ENCODE measurements around the gene MPHOSPH9.

The MPHOSPH9 gene

GRCh38 chr12:123132951-123133619, 99.9 kb downstream of the MPHOSPH9 start:
- Histone ChIP-seq H3K27ac (ENCODE audit: low read depth, low read length) (no peak overlapping the region), H3K27me3 (ENCODE audit: control insufficient read depth in 5 of 5, insufficient read depth in 4 of 5, low read length in 5 of 5) (no peaks in the 10 kb centered on the region), H3K36me3 (ENCODE audit: control insufficient read depth in 5 of 5, insufficient read depth in 5 of 5, low read length in 5 of 5) (no peaks in the 10 kb centered on the region), H3K4me3 (ENCODE audit: low read depth in 1 of 5, low read length in 5 of 5) (no peak overlapping the region), H3K9me3 (ENCODE audit: control insufficient read depth in 5 of 5, low read length in 5 of 5) (no peaks in the 10 kb centered on the region), H3K4me1 (ENCODE audit: control insufficient read depth in 5 of 5, insufficient read depth in 5 of 5, low read length in 5 of 5) (peaks cover 9 to 21% (median 19%) of the 10 kb centered on the region in 5 donors), H3K9ac (ENCODE audit: low read length in 5 of 5) (no peak overlapping the region)

- Histone ChIP-seq H3K4me3 (ENCODE audit: low read depth in 1 of 5, low read length in 5 of 5) (no peak overlapping the region), H3K36me3 (ENCODE audit: control insufficient read depth in 5 of 5, insufficient read depth in 5 of 5, low read length in 5 of 5) (no peaks in the 10 kb centered on the region), H3K9me3 (ENCODE audit: control insufficient read depth in 5 of 5, low read length in 5 of 5) (no peaks in the 10 kb centered on the region), H3K27ac (ENCODE audit: low read depth, low read length) (no peak overlapping the region), H3K4me1 (ENCODE audit: control insufficient read depth in 5 of 5, insufficient read depth in 5 of 5, low read length in 5 of 5) (peaks cover 9 to 28% (median 25%) of the 10 kb centered on the region in 5 donors), H3K27me3 (ENCODE audit: control insufficient read depth in 5 of 5, insufficient read depth in 4 of 5, low read length in 5 of 5) (no peaks in the 10 kb centered on the region), H3K9ac (ENCODE audit: low read length in 5 of 5) (peak overlapping the region in 1 of 5 donors; percentile 60)
Measured at GRCh38 chr12:123131879-123132402, 101.0 kb downstream of the MPHOSPH9 start.

DNA sequence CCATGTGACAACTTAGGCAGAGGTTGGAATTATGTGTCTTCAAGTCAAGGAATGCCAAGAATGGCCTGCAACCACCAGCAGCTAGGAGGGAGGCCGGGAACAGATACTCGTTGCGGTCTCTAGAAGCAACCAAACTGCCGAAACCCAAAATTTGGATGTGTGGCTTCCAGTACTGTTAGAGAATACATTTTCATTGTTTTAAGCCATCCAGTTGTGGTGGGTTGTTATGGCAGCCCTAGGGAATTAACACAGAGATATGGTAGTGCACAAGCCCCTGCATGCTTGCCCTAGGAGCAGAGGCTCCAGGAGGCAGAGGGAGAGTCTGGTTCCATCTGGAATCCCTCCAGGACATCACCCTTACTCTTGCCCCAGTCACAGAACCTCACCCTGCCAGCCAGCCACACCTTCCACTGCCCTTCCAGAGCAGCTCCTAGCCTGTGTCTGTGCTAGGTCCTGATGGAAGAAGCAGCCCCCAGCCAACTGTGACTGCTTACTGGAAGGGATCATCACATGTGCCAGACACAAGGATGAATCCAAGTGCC, 101.6 kb downstream of the MPHOSPH9 start:
- Histone ChIP-seq H3K27me3 (ENCODE audit: control insufficient read depth in 5 of 5, insufficient read depth in 4 of 5, low read length in 5 of 5) (no peaks in the 10 kb centered on the region), H3K27ac (ENCODE audit: low read depth, low read length) (no peak overlapping the region), H3K9me3 (ENCODE audit: control insufficient read depth in 5 of 5, low read length in 5 of 5) (no peaks in the 10 kb centered on the region), H3K36me3 (ENCODE audit: control insufficient read depth in 5 of 5, insufficient read depth in 5 of 5, low read length in 5 of 5) (no peaks in the 10 kb centered on the region), H3K4me3 (ENCODE audit: low read depth in 1 of 5, low read length in 5 of 5) (peak overlapping the region in 1 of 5 donors; percentile 11), H3K9ac (ENCODE audit: low read length in 5 of 5) (peak overlapping the region in 1 of 5 donors; percentile 60), H3K4me1 (ENCODE audit: control insufficient read depth in 5 of 5, insufficient read depth in 5 of 5, low read length in 5 of 5) (peaks cover 9 to 32% (median 31%) of the 10 kb centered on the region in 5 donors)

- Histone ChIP-seq H3K27me3 (ENCODE audit: control insufficient read depth in 5 of 5, insufficient read depth in 4 of 5, low read length in 5 of 5) (no peaks in the 10 kb centered on the region), H3K9ac (ENCODE audit: low read length in 5 of 5) (no peak overlapping the region), H3K4me3 (ENCODE audit: low read depth in 1 of 5, low read length in 5 of 5) (no peak overlapping the region), H3K4me1 (ENCODE audit: control insufficient read depth in 5 of 5, insufficient read depth in 5 of 5, low read length in 5 of 5) (peaks cover 13 to 37% (median 36%) of the 10 kb centered on the region in 5 donors), H3K9me3 (ENCODE audit: control insufficient read depth in 5 of 5, low read length in 5 of 5) (no peaks in the 10 kb centered on the region), H3K36me3 (ENCODE audit: control insufficient read depth in 5 of 5, insufficient read depth in 5 of 5, low read length in 5 of 5) (no peaks in the 10 kb centered on the region), H3K27ac (ENCODE audit: low read depth, low read length) (no peak overlapping the region)
Measured at GRCh38 chr12:123129621-123130020, 103.3 kb downstream of the MPHOSPH9 start.

DNA sequence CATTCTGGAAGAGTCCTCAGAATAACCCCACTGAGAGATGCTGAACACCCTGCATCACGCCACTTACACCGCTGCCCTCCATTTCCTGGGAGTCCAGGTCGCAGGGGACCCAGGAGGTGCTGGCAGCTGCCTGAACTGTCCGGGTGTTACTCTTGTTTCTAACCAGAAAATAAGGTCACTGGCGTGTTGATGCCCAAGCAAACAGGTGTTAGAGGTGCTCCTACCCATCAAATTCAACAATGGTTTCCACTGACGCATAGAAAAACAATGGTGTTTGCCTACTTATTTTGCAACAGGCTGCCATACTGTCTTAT, 105.8 kb downstream of the MPHOSPH9 start:
- no peak overlapping the region for H3K27ac ChIP-seq (ENCODE audit: low read depth, low read length)
- H3K9ac ChIP-seq (ENCODE audit: low read length in 5 of 5): peak overlapping the region in 1 of 5 donors; percentile 40
- H3K27me3 ChIP-seq (ENCODE audit: control insufficient read depth in 5 of 5, insufficient read depth in 4 of 5, low read length in 5 of 5): no peaks in the 10 kb centered on the region
- no peak overlapping the region for H3K4me3 ChIP-seq (ENCODE audit: low read depth in 1 of 5, low read length in 5 of 5)
- no peaks in the 10 kb centered on the region for H3K36me3 ChIP-seq (ENCODE audit: control insufficient read depth in 5 of 5, insufficient read depth in 5 of 5, low read length in 5 of 5)
- no peaks in the 10 kb centered on the region for H3K9me3 ChIP-seq (ENCODE audit: control insufficient read depth in 5 of 5, low read length in 5 of 5)
- H3K4me1 ChIP-seq (ENCODE audit: control insufficient read depth in 5 of 5, insufficient read depth in 5 of 5, low read length in 5 of 5): peaks cover 13 to 36% (median 36%) of the 10 kb centered on the region in 5 donors

- no peaks in the 10 kb centered on the region for H3K27me3 ChIP-seq (ENCODE audit: control insufficient read depth in 5 of 5, insufficient read depth in 4 of 5, low read length in 5 of 5)
- peak overlapping the region in 1 of 5 donors; percentile 29 for H3K4me3 ChIP-seq (ENCODE audit: low read depth in 1 of 5, low read length in 5 of 5)
- peaks cover 9 to 30% (median 30%) of the 10 kb centered on the region in 5 donors for H3K4me1 ChIP-seq (ENCODE audit: control insufficient read depth in 5 of 5, insufficient read depth in 5 of 5, low read length in 5 of 5)
- no peaks in the 10 kb centered on the region for H3K9me3 ChIP-seq (ENCODE audit: control insufficient read depth in 5 of 5, low read length in 5 of 5)
- H3K27ac ChIP-seq (ENCODE audit: low read depth, low read length): peak overlapping the region; percentile 13
- peak overlapping the region in 1 of 5 donors; percentile 40 for H3K9ac ChIP-seq (ENCODE audit: low read length in 5 of 5)
- H3K36me3 ChIP-seq (ENCODE audit: control insufficient read depth in 5 of 5, insufficient read depth in 5 of 5, low read length in 5 of 5): no peaks in the 10 kb centered on the region
Measured at GRCh38 chr12:123126294-123127181, 106.4 kb downstream of the MPHOSPH9 start.

DNA sequence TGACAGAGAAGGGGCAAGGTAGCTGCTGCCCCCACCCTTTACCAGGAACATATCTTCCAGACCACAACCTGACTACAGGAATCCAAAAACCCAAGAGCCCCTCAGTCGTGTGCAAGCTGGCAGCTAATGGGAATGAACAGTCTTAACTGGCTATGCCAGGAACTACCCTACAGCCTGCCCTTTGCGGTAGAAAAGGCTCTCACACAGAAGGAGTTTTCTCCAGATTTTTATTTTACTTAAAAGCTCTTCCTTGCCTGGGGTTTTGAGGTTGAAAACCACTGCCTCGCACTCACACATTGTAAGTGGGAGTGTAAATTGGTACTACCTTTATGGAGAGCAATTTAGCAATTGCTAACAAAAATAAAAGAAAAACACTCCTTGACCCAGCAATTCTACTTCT, 110.3 kb downstream of the MPHOSPH9 start:
- H3K4me3 ChIP-seq (ENCODE audit: low read depth in 1 of 5, low read length in 5 of 5): no peak overlapping the region
- H3K27ac ChIP-seq (ENCODE audit: low read depth, low read length): no peak overlapping the region
- H3K36me3 ChIP-seq (ENCODE audit: control insufficient read depth in 5 of 5, insufficient read depth in 5 of 5, low read length in 5 of 5): no peaks in the 10 kb centered on the region
- H3K9ac ChIP-seq (ENCODE audit: low read length in 5 of 5): no peak overlapping the region
- peaks cover 8 to 32% (median 26%) of the 10 kb centered on the region in 5 donors for H3K4me1 ChIP-seq (ENCODE audit: control insufficient read depth in 5 of 5, insufficient read depth in 5 of 5, low read length in 5 of 5)
- H3K9me3 ChIP-seq (ENCODE audit: control insufficient read depth in 5 of 5, low read length in 5 of 5): no peaks in the 10 kb centered on the region
- H3K27me3 ChIP-seq (ENCODE audit: control insufficient read depth in 5 of 5, insufficient read depth in 4 of 5, low read length in 5 of 5): no peaks in the 10 kb centered on the region

DNA sequence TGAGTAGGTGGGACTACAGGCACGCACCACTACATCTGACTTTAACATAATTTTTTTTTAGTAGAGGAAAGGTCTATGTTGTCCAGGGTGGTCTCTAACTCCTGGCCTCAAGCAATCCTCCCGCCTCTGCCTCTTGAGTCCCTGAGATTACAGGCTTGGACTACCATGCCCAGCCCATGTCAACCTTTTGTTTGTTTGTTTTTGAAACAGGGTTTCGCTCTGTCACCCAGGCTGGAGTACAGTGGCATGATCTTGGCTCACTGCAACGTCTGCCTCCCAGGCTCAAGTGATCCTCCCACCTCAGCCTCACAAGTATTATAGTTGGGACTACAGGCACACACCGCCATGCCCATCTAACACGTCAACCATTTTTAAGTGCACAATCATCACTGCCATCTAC, 111.3 kb downstream of the MPHOSPH9 start:
- Histone ChIP-seq H3K36me3 (ENCODE audit: control insufficient read depth in 5 of 5, insufficient read depth in 5 of 5, low read length in 5 of 5) (no peaks in the 10 kb centered on the region), H3K9ac (ENCODE audit: low read length in 5 of 5) (no peak overlapping the region), H3K27me3 (ENCODE audit: control insufficient read depth in 5 of 5, insufficient read depth in 4 of 5, low read length in 5 of 5) (no peaks in the 10 kb centered on the region), H3K4me3 (ENCODE audit: low read depth in 1 of 5, low read length in 5 of 5) (no peak overlapping the region), H3K9me3 (ENCODE audit: control insufficient read depth in 5 of 5, low read length in 5 of 5) (no peaks in the 10 kb centered on the region), H3K4me1 (ENCODE audit: control insufficient read depth in 5 of 5, insufficient read depth in 5 of 5, low read length in 5 of 5) (peaks cover 10 to 26% (median 18%) of the 10 kb centered on the region in 5 donors), H3K27ac (ENCODE audit: low read depth, low read length) (no peak overlapping the region)

- peaks cover 13 to 24% (median 18%) of the 10 kb centered on the region in 5 donors for H3K4me1 ChIP-seq (ENCODE audit: control insufficient read depth in 5 of 5, insufficient read depth in 5 of 5, low read length in 5 of 5)
- no peak overlapping the region for H3K27ac ChIP-seq (ENCODE audit: low read depth, low read length)
- H3K9ac ChIP-seq (ENCODE audit: low read length in 5 of 5): no peak overlapping the region
- H3K27me3 ChIP-seq (ENCODE audit: control insufficient read depth in 5 of 5, insufficient read depth in 4 of 5, low read length in 5 of 5): no peaks in the 10 kb centered on the region
- no peaks in the 10 kb centered on the region for H3K9me3 ChIP-seq (ENCODE audit: control insufficient read depth in 5 of 5, low read length in 5 of 5)
- no peaks in the 10 kb centered on the region for H3K36me3 ChIP-seq (ENCODE audit: control insufficient read depth in 5 of 5, insufficient read depth in 5 of 5, low read length in 5 of 5)
- no peak overlapping the region for H3K4me3 ChIP-seq (ENCODE audit: low read depth in 1 of 5, low read length in 5 of 5)
Measured at GRCh38 chr12:123120452-123121166, 112.3 kb downstream of the MPHOSPH9 start.

Data from subcutaneous abdominal adipose tissue (tissue), 5 donors.